Transverse colon (tissue), 4 donors: ENCODE results near the gene PTDSS2.

Experiments
- CTCF ChIP-seq, 5 experiments: fragments of 200-600 bp in 3 of 5; fragments of 450-650 bp in 2 of 5; sonication (generic) in 3 of 5; IDR thresholded peaks; 1 replicate in 2 of 5; 2 replicates in 3 of 5; pipeline ENCODE4 v1.5.1; 2016 to 2017; ENCODE audit warnings: antibody characterized with exemption in 5 of 5, inconsistent platforms in 3 of 5, mild to moderate bottlenecking in 2 of 5, moderate library complexity in 1 of 5
- POLR2A ChIP-seq: fragments of 450-650 bp; IDR thresholded peaks from one replicate; pipeline ENCODE4 v1.6.1; 2016; ENCODE audit warnings: antibody characterized with exemption, mild to moderate bottlenecking, moderate library complexity
- POLR2AphosphoS5 ChIP-seq, 3 donors: sonication (generic); formaldehyde crosslinking; IDR thresholded peaks; one replicate each; pipeline ENCODE4 v1.6.1; 2016; ENCODE audit warnings: antibody characterized with exemption in 3 of 3

- TF ChIP-seq CTCF (IDR thresholded peaks at IDR 0.05): no peak
- TF ChIP-seq POLR2AphosphoS5 (IDR thresholded peaks at IDR 0.05): no peak
- TF ChIP-seq POLR2A: no peak
These were observed 15.9 kb downstream of the PTDSS2 start for GRCh38 chr11:465896-466530.
